ENCODE measurements around the gene ERVW-1. TPM values are rescaled to one million over a fixed set of nuclear protein-coding genes. Genes with fewer than 3 reads are reported as not detected.

ERVW-1 gene
- total and polyA plus RNA-seq, 2 of the 13 experiments (the other 11 are each of a cell fraction or from before 2014, with no cell fraction given) = not detected

DNA sequence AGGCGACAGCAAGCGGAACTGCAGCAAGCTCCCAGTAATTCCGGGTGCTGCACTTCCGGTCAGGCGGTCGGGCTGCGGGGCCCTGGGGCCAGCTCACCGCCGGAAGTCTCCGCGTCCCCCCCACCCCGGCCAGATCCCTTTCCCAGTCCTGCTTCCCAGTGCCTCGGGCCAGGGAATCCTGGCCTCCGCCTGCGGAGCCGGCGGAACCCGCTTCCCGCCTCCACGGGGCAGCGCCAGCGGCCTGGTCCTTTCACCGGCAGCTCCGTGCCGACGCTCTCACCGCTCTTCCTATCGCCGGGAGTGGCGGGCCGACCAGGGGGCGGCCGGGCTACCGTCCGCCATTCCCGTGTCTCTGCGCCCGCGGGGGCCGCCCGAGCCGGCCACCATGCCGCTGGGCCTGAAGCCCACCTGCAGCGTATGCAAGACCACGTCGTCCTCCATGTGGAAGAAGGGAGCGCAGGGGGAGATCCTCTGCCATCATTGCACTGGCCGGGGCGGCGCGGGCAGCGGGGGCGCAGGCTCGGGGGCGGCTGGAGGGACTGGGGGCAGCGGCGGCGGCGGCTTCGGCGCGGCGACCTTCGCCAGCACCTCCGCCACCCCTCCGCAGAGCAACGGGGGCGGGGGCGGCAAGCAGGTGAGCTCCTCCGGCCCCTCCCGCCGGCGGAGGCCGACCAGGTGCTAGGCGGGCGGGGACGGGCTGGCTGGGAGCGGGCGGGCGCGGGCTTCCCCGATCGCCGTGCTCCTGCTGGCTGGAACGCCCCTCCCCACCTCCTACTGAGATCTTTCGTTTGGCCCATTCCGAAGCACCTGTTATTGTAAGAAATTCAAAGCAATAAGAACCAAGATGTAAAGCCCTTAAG lies 30.2 kb downstream of the ERVW-1 start, which contains the start of gene GATAD1 (continued):
- TF ChIP-seq, protein P1, sequence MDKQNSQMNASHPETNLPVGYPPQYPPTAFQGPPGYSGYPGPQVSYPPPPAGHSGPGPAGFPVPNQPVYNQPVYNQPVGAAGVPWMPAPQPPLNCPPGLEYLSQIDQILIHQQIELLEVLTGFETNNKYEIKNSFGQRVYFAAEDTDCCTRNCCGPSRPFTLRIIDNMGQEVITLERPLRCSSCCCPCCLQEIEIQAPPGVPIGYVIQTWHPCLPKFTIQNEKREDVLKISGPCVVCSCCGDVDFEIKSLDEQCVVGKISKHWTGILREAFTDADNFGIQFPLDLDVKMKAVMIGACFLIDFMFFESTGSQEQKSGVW (CRISPR knock-in tag; IDR thresholded peaks at IDR 0.05; ENCODE audit: borderline replicate concordance) = no peak
- TF ChIP-seq ZNF83 (CRISPR knock-in tag; IDR thresholded peaks at IDR 0.05; ENCODE audit: borderline replicate concordance) (no peak), ZNF775 (CRISPR knock-in tag; IDR thresholded peaks at IDR 0.05; ENCODE audit: borderline replicate concordance) (no peak), TGIF2 (CRISPR knock-in tag; IDR thresholded peaks at IDR 0.05) (peak; percentile 53; the same call in 1 of the 2 replicates), CBX5 (CRISPR knock-in tag; IDR thresholded peaks at IDR 0.05; ENCODE audit: borderline replicate concordance) (no peak; the same call in 1 of the 2 replicates), ZNF703 (CRISPR knock-in tag; IDR thresholded peaks at IDR 0.05; ENCODE audit: borderline replicate concordance) (no peak), ZFP41 (CRISPR knock-in tag; IDR thresholded peaks at IDR 0.05; ENCODE audit: borderline replicate concordance) (no peak; the same call in 1 of the 2 replicates), ZNF180 (CRISPR knock-in tag; IDR thresholded peaks at IDR 0.05; ENCODE audit: borderline replicate concordance, low read depth) (peak; percentile 45; the same call in 1 of the 2 replicates), ATAD3A (CRISPR knock-in tag; IDR thresholded peaks at IDR 0.05) (no peak; the same call in 1 of the 2 replicates), ZBTB7A (CRISPR knock-in tag; IDR thresholded peaks at IDR 0.05) (no peak), ZNF672 (CRISPR knock-in tag; IDR thresholded peaks at IDR 0.05) (no peak), HOXA3 (CRISPR knock-in tag; IDR thresholded peaks at IDR 0.05) (peak; percentile 64), NFIC (IDR thresholded peaks at IDR 0.05; ENCODE audit: low read length) (no peak)
- TF ChIP-seq, protein P2, sequence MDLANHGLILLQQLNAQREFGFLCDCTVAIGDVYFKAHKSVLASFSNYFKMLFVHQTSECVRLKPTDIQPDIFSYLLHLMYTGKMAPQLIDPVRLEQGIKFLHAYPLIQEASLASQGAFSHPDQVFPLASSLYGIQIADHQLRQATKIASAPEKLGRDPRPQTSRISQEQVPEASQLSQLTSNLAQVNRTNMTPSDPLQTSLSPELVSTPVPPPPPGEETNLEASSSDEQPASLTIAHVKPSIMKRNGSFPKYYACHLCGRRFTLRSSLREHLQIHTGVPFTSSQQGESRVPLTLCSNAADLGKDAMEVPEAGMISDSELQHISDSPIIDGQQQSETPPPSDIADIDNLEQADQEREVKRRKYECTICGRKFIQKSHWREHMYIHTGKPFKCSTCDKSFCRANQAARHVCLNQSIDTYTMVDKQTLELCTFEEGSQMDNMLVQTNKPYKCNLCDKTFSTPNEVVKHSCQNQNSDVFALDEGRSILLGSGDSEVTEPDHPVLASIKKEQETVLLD (CRISPR knock-in tag; IDR thresholded peaks at IDR 0.05; ENCODE audit: low read depth) = no peak
- TF ChIP-seq, protein P3, sequence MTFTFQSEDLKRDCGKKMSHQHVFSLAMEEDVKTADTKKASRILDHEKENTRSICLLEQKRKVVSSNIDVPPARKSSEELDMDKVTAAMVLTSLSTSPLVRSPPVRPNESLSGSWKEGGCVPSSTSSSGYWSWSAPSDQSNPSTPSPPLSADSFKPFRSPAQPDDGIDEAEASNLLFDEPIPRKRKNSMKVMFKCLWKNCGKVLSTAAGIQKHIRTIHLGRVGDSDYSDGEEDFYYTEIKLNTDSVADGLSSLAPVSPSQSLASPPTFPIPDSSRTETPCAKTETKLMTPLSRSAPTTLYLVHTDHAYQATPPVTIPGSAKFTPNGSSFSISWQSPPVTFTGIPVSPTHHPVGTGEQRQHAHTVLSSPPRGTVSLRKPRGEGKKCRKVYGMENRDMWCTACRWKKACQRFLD (CRISPR knock-in tag; IDR thresholded peaks at IDR 0.05; ENCODE audit: borderline replicate concordance) = 0 out of 2 replicates have a peak, but pooled peaks have one; percentile 57
- TF ChIP-seq, protein P4, sequence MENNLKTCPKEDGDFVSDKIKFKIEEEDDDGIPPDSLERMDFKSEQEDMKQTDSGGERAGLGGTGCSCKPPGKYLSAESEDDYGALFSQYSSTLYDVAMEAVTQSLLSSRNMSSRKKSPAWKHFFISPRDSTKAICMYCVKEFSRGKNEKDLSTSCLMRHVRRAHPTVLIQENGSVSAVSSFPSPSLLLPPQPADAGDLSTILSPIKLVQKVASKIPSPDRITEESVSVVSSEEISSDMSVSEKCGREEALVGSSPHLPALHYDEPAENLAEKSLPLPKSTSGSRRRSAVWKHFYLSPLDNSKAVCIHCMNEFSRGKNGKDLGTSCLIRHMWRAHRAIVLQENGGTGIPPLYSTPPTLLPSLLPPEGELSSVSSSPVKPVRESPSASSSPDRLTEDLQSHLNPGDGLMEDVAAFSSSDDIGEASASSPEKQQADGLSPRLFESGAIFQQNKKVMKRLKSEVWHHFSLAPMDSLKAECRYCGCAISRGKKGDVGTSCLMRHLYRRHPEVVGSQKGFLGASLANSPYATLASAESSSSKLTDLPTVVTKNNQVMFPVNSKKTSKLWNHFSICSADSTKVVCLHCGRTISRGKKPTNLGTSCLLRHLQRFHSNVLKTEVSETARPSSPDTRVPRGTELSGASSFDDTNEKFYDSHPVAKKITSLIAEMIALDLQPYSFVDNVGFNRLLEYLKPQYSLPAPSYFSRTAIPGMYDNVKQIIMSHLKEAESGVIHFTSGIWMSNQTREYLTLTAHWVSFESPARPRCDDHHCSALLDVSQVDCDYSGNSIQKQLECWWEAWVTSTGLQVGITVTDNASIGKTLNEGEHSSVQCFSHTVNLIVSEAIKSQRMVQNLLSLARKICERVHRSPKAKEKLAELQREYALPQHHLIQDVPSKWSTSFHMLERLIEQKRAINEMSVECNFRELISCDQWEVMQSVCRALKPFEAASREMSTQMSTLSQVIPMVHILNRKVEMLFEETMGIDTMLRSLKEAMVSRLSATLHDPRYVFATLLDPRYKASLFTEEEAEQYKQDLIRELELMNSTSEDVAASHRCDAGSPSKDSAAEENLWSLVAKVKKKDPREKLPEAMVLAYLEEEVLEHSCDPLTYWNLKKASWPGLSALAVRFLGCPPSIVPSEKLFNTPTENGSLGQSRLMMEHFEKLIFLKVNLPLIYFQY (CRISPR knock-in tag; IDR thresholded peaks at IDR 0.05; ENCODE audit: borderline replicate concordance) = peak; percentile 60; the same call in 1 of the 2 replicates
- TF ChIP-seq, protein P5, sequence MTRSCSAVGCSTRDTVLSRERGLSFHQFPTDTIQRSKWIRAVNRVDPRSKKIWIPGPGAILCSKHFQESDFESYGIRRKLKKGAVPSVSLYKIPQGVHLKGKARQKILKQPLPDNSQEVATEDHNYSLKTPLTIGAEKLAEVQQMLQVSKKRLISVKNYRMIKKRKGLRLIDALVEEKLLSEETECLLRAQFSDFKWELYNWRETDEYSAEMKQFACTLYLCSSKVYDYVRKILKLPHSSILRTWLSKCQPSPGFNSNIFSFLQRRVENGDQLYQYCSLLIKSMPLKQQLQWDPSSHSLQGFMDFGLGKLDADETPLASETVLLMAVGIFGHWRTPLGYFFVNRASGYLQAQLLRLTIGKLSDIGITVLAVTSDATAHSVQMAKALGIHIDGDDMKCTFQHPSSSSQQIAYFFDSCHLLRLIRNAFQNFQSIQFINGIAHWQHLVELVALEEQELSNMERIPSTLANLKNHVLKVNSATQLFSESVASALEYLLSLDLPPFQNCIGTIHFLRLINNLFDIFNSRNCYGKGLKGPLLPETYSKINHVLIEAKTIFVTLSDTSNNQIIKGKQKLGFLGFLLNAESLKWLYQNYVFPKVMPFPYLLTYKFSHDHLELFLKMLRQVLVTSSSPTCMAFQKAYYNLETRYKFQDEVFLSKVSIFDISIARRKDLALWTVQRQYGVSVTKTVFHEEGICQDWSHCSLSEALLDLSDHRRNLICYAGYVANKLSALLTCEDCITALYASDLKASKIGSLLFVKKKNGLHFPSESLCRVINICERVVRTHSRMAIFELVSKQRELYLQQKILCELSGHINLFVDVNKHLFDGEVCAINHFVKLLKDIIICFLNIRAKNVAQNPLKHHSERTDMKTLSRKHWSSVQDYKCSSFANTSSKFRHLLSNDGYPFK (CRISPR knock-in tag; IDR thresholded peaks at IDR 0.05; ENCODE audit: borderline replicate concordance) = peak; percentile 87; the same call in 1 of the 2 replicates
